Lower lobe of right lung (tissue), 2 donors: ENCODE results near the gene CIDEC. TPM values are rescaled to one million over a fixed set of nuclear protein-coding genes. Genes with fewer than 3 reads are reported as not detected.
"Not testable (repeated sequence)": the region's sequence is repeated elsewhere in the genome, so short reads cannot be mapped to it uniquely, and the experiment has no call there.

Source experiments
- ATAC-seq, 2 donors: fragments of 200-7000 bp; cut with Tn5 transposase; one replicate each; pipeline ENCODE4 v1.9.1; 2020 to 2022; ENCODE audit warnings: mild to moderate bottlenecking in 2 of 2, moderate library complexity in 2 of 2
- DNase-seq: peaks from one replicate; pipeline ENCODE4 v3.0.0-alpha.2; 2020
- H3K27ac ChIP-seq: fragments of 200-600 bp; one replicate; pipeline ENCODE4 v1.8.0; 2022
- H3K27me3 ChIP-seq: fragments of 200-600 bp; one replicate; pipeline ENCODE4 v1.8.0; 2022; ENCODE audit warnings: low read depth
- H3K36me3 ChIP-seq: fragments of 200-600 bp; one replicate; pipeline ENCODE4 v1.8.0; 2022; ENCODE audit warnings: mild to moderate bottlenecking
- H3K4me1 ChIP-seq: fragments of 200-600 bp; one replicate; pipeline ENCODE4 v1.8.0; 2022
- H3K4me3 ChIP-seq: fragments of 200-600 bp; one replicate; pipeline ENCODE4 v1.8.0; 2022; ENCODE audit warnings: mild to moderate bottlenecking
- H3K9me3 ChIP-seq: fragments of 200-600 bp; one replicate; pipeline ENCODE4 v1.8.0; 2022
- intact Hi-C: fragments of 100-400 bp; cut with DNase I; formaldehyde crosslinking; loops from one replicate; pipeline ENCODE4 v1.11.0; 2022
- total RNA-seq: library from RNA; stranded (reverse); fragmentation: NEBNext Ultra II Directional; extraction: Animal tissue kit (Norgen Biotek cat#: 25700); gene quantifications from one replicate; pipeline ENCODE4 v1.2.1, GENCODE V29; 2021
- TF ChIP-seq, protein P1 (sequence below): fragments of 200-600 bp; IDR thresholded peaks from one replicate; pipeline ENCODE4 v1.8.0; 2022; ENCODE audit warnings: antibody characterized with exemption, mild to moderate bottlenecking
- donor health status: DM: no; HTN: yes; CAD: no; lungs with severe emphysema.

The CIDEC gene
- total RNA-seq, 1 donor from 2014 or later, result not detected

DNA sequence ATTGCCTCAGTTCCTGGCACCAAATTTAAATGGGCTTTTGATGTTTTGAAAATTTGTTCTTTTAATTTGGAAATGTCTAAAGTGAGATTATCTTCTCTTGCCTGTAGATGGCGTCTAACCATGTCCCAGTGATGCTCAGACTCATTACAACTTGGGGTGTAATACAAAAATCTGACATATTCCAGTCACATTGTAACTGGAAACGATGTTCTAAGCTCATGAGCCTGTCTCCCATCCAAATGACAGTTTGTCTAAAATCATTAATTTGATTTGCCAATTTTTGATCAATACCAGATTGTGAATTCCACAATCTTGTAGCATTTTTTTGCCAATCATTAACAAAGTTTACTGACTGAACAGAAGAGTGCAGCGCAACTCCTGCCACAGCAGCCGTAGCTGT is 31.2 kb downstream of the CIDEC start:
- peaks cover 12% of the 10 kb centered on the region for H3K4me1 ChIP-seq
- ATAC-seq, intact Hi-C loops, H3K4me3 ChIP-seq, H3K36me3 ChIP-seq, H3K27me3 ChIP-seq, H3K27ac ChIP-seq, H3K9me3 ChIP-seq: not testable (repeated sequence)
- DNase-seq, result peak; percentile 14
- TF ChIP-seq, protein P1, sequence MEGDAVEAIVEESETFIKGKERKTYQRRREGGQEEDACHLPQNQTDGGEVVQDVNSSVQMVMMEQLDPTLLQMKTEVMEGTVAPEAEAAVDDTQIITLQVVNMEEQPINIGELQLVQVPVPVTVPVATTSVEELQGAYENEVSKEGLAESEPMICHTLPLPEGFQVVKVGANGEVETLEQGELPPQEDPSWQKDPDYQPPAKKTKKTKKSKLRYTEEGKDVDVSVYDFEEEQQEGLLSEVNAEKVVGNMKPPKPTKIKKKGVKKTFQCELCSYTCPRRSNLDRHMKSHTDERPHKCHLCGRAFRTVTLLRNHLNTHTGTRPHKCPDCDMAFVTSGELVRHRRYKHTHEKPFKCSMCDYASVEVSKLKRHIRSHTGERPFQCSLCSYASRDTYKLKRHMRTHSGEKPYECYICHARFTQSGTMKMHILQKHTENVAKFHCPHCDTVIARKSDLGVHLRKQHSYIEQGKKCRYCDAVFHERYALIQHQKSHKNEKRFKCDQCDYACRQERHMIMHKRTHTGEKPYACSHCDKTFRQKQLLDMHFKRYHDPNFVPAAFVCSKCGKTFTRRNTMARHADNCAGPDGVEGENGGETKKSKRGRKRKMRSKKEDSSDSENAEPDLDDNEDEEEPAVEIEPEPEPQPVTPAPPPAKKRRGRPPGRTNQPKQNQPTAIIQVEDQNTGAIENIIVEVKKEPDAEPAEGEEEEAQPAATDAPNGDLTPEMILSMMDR, result peak; percentile 59

DNA sequence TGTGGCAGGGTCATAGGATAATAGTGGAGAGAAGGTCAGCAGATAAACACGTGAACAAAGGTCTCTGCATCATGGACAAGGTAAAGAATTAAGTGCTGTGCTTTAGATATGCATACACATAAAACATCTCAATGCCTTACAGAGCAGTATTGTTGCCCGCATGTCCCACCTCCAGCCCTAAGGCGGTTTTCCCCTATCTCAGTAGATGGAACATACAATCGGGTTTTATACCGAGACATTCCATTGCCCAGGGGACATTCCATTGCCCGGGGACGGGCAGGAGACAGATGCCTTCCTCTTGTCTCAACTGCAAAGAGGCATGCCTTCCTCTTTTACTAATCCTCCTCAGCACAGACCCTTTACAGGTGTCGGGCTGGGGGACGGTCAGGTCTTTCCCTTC is 32.2 kb downstream of the CIDEC start:
- ATAC-seq, intact Hi-C loops, H3K4me3 ChIP-seq, H3K9me3 ChIP-seq, H3K27me3 ChIP-seq, H3K27ac ChIP-seq, H3K36me3 ChIP-seq, DNase-seq: not testable (repeated sequence)
- peaks cover 17% of the 10 kb centered on the region for H3K4me1 ChIP-seq

DNA sequence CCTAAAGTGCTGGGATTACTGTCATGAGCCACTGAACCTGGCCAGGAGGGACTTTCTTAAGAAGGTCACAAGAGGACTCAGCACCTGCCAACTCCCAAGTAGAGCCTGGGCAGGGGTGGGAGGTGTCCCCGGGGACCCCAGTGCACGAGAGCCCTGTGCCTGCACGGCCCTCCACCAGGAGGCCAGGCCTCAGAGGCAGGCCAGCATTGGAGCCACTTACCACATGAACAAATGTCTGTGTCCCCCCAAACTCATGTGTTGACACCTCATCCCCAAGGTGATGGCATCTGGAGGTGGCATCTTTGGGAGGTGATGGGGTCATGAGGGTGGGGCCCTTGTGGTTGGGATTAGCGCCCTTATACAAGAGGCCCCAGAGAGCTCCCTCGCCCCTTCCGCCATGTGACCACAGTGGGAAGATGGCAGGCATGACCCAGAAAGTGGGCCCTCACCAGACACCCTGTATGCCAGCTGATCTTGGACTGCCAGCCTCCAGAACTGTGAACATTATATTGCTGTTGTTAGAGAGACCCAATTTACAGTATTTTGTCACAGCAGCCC is 33.0 kb downstream of the CIDEC start:
- Histone ChIP-seq H3K4me3 (no peak overlapping the region), H3K4me1 (peaks cover 24% of the 10 kb centered on the region), H3K36me3 (peaks cover 3% of the 10 kb centered on the region), H3K9me3 (no peaks in the 10 kb centered on the region), H3K27me3 (no peaks in the 10 kb centered on the region), H3K27ac (no peak overlapping the region)
- no peak for ATAC-seq
- intact Hi-C loops, result no loop called here
- TF ChIP-seq, protein P1, result no peak
- DNase-seq, result peak; percentile 24

DNA sequence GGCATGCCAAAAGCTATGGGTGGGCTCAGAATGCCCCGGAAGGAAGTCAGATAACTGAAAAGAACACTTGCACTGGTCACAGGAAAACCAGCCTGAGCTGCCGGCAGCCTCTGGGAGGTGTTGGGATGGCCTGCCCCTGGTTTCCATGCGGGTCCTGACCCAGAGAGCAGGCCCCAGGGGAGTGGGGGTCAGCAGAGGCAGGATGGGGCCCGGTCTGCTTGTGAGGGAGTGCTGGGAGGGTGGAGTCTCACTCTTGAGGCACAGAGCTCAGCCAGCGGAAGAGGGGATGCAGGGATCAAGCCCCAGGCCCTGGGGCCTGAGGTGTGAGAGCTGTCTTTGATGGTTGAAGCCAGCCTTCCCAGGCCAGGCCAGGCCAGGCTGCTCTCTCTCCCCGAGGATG is 33.8 kb downstream of the CIDEC start:
- H3K4me3 ChIP-seq, result no peak overlapping the region
- intact Hi-C loops, result no loop called here
- no peaks in the 10 kb centered on the region for H3K27me3 ChIP-seq
- DNase-seq (peak; percentile 41), ATAC-seq (no peak)
- peaks cover 10% of the 10 kb centered on the region for H3K36me3 ChIP-seq
- TF ChIP-seq, protein P1, result no peak
- no peak overlapping the region for H3K27ac ChIP-seq
- H3K9me3 ChIP-seq, result no peaks in the 10 kb centered on the region
- H3K4me1 ChIP-seq, result peaks cover 24% of the 10 kb centered on the region

DNA sequence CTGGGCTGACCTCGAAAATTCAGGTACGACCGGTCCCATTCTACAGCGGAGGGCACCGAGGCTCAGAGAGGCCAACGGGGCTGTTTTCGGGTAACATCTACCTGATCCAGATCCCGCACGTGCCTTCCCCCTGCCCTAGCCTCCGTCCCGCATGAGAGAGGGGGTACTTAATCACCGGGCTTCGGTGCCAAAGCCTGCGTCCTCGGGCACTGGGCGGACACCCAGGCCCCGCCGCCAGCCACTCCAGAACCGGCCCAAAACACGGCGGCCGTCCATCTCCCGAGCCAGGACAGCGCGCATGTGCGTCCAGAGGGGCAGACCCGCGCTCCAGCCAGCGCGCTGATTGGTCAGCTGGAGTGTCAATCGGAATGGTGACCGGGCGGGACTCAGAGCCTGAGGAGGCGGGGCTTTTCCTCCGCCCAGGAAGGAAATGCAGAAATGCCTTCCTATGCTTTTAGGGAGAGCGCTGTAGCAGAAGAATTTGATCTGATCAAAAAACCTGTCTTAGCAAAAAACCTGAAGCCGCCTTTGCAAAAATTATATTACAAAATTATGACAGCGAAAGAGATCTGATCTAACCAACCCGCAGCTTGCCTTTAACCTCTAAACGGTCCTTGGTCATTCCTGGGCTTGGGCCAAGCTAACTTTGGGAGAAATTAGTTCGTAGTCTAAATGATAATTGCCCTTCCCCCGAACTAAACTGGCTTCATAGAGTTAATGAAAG is 36.2 kb downstream of the CIDEC start, which contains the start of gene RPUSD3:
TSS of gene RPUSD3 (minus strand) at position 294 of the 724 bp plus-strand sequence. CDS start at position 276, 18 bp downstream.
- H3K27ac ChIP-seq, result peak within 1 kb of the TSS; percentile 78
- peak within 1 kb of the TSS; percentile 86 for H3K4me3 ChIP-seq
- peaks cover 24% of the 10 kb centered on the region for H3K4me1 ChIP-seq
- DNase-seq, result peak; percentile 97
- no peaks in the 10 kb centered on the region for H3K9me3 ChIP-seq
- ATAC-seq, result peak; percentile 99 to 100
- intact Hi-C loops, result no loop called here
- H3K27me3 ChIP-seq, result no peaks in the 10 kb centered on the region
- TF ChIP-seq, protein P1, result no peak
- H3K36me3 ChIP-seq, result peaks cover 33% of the 10 kb centered on the region

DNA sequence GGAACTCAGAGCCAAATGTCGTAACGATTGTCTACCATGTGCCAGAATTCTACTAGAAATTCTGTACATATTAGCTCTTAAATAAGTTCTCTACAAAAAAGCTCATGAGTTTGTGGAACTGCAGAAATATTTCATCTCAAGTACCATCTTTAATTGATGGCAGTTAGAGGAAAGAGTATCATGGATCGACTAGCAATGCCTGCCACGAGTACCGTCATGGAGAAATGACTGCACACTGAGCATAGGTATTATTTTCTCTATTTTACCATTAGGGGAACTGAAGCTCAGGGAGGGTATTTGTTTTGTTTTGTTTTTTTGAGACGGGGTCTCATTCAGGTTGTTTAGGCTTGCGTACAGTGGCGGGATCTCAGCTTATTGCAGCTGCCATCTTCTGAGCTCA is 39.0 kb downstream of the CIDEC start:
- H3K9me3 ChIP-seq, result no peaks in the 10 kb centered on the region
- intact Hi-C loops, result no loop called here
- no peak overlapping the region for H3K27ac ChIP-seq
- TF ChIP-seq, protein P1, result no peak
- ATAC-seq (no peak), DNase-seq (no peak)
- no peak overlapping the region for H3K4me3 ChIP-seq
- peaks cover 18% of the 10 kb centered on the region for H3K4me1 ChIP-seq
- H3K36me3 ChIP-seq, result peaks cover 48% of the 10 kb centered on the region
- H3K27me3 ChIP-seq, result no peaks in the 10 kb centered on the region
